Measurements from ENCODE around the gene LTC4S. TPM values are rescaled to one million over a fixed set of nuclear protein-coding genes. Genes with fewer than 3 reads are reported as not detected.

Gene LTC4S
- total and polyA plus RNA-seq, 12 donors, result 5.4 to 20.0 (median 8.8) TPM

- Histone ChIP-seq H3K4me3 (peak overlapping the region in 2 of 10 donors; percentile 92 to 98), H3K9me3 (no peaks in the 10 kb centered on the region), H3K27ac (peak overlapping the region in 5 of 10 donors; percentile 47 to 98 (median 96)), H3K4me1 (peaks cover 15 to 55% (median 46%) of the 10 kb centered on the region in 9 donors), H3K36me3 (peaks cover 0 to 32% (median 16%) of the 10 kb centered on the region in 9 donors), H3K27me3 (no peaks in the 10 kb centered on the region)
- intact Hi-C loops (cut with DNase I), result loop anchor here in 2 of 10 donors (5.0 kb wide), 1 partner anchor 103 kb away; the partner anchor contains the start of gene TBC1D9B (in 2 of the 2)
- WGBS, 2 donors, result 82 to 95% methylated on average over 8 of the region's 8 CpGs
- ATAC-seq (no peak), DNase-seq (no peak)
- no peak for TF ChIP-seq CTCF (IDR thresholded peaks at IDR 0.05)
These were observed 10.8 kb downstream of the LTC4S start for GRCh38 chr5:179804555-179804947.

DNA sequence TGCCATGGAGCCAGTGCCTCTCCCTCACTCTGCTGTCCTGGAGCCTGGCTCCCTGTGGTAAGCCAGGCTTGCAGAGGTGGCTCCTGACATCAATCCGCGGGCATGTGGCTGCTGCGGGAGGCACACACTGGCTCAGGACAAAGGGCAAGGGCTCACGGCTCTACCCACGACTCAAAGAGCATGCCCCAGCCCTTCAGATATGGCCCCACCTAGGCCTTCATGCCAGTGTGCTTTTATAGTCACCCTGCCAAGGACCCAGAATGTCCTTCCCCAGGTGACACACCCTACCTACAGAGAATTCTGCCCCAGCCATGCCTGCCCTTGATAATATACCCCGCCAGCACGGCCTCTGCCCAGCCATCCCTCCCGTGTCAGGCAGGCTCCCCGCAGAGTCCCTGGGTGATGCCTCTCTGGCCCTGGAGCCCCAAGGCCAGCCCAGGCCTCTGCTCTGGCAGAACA, 11.3 kb downstream of the LTC4S start:
- Histone ChIP-seq H3K36me3 (peaks cover 0 to 26% (median 10%) of the 10 kb centered on the region in 9 donors), H3K9me3 (no peaks in the 10 kb centered on the region), H3K27ac (peak overlapping the region; percentile 51 to 99 (median 96)), H3K27me3 (no peaks in the 10 kb centered on the region), H3K4me3 (peak overlapping the region; percentile 74 to 99 (median 96)), H3K4me1 (peaks cover 15 to 55% (median 46%) of the 10 kb centered on the region in 9 donors)
- DNase-seq (no peak), ATAC-seq (peak in 6 of 8 donors; percentile 0 to 16 (median 2))
- 58% methylated on average over 9 of the region's 9 CpGs for WGBS, 2 donors
- TF ChIP-seq CTCF (IDR thresholded peaks at IDR 0.05), result no peak
- intact Hi-C loops (cut with DNase I), result loop anchor here in 1 of 10 donors (5.0 kb wide), 1 partner anchor 102 kb away; the partner anchor contains the start of gene TBC1D9B

GRCh38 chr5:179805529-179806249, 11.9 kb downstream of the LTC4S start:
- ATAC-seq, result peak; percentile 23 to 45 (median 30)
- Histone ChIP-seq H3K36me3 (peaks cover 0 to 20% (median 7%) of the 10 kb centered on the region in 9 donors), H3K9me3 (no peaks in the 10 kb centered on the region), H3K27ac (peak overlapping the region; percentile 51 to 99 (median 96)), H3K4me1 (peaks cover 15 to 55% (median 46%) of the 10 kb centered on the region in 9 donors), H3K27me3 (no peaks in the 10 kb centered on the region), H3K4me3 (peak overlapping the region; percentile 74 to 99 (median 96))
- 3% methylated on average over 56 to 65 of the region's 65 CpGs for whole genome bisulfite sequencing, 2 donors
- intact Hi-C loops (cut with DNase I), result loop anchor here in 1 of 10 donors (5.0 kb wide), 1 partner anchor 102 kb away; the partner anchor contains the start of gene TBC1D9B
- no peak for TF ChIP-seq CTCF (IDR thresholded peaks at IDR 0.05)
- DNase-seq, result peak in 1 of 2 donors; percentile 62

GRCh38 chr5:179806250-179807048, 12.7 kb downstream of the LTC4S start, which contains the start of gene MGAT4B:
TSS of gene MGAT4B (minus strand) at chr5:179806866. CDS start at chr5:179806583, 283 bp downstream.
- TF ChIP-seq CTCF (IDR thresholded peaks at IDR 0.05), result no peak
- H3K4me3 ChIP-seq, result peak within 1 kb of the TSS; percentile 74 to 99 (median 96)
- ATAC-seq (peak; percentile 83 to 95 (median 88)), DNase-seq (peak; percentile 68 to 82)
- intact Hi-C loops (cut with DNase I), result loop anchor here in 1 of 10 donors (5.0 kb wide), 1 partner anchor 101 kb away; the partner anchor contains the start of gene TBC1D9B
- peak within 1 kb of the TSS; percentile 51 to 99 (median 96) for H3K27ac ChIP-seq
- H3K9me3 ChIP-seq, result no peaks in the 10 kb centered on the region
- peaks cover 0 to 13% (median 0%) of the 10 kb centered on the region in 9 donors for H3K36me3 ChIP-seq
- WGBS, 2 donors, result 0 to 1% methylated on average over 65 to 108 of the region's 108 CpGs
- H3K4me1 ChIP-seq, result peaks cover 15 to 53% (median 46%) of the 10 kb centered on the region in 9 donors
- H3K27me3 ChIP-seq, result no peaks in the 10 kb centered on the region

Measured in heart right ventricle (tissue), 16 donors.